Central memory CD8-positive, alpha-beta T cell (primary cell): Measurements from ENCODE around the gene LDHD.
"Not testable (repeated sequence)": the region's sequence is repeated elsewhere in the genome, so short reads cannot be mapped to it uniquely, and the experiment has no call there.

Source experiments
- ATAC-seq: fragments of 150-1000 bp; cut with Tn5 transposase; replicated peaks from 2 replicates; pipeline ENCODE4 v1.10.0; 2022; ENCODE audit warnings: mild to moderate bottlenecking, moderate FRiP score, moderate number of reproducible peaks; ENCODE audit not compliant: poor library complexity, severe bottlenecking; ENCODE audit errors: extremely low read depth
- DNase-seq, 2 donors: peaks; one replicate each; pipeline ENCODE4 v3.0.0; 2021; ENCODE audit warnings: low spot score in 2 of 2
- H3K27ac Mint-ChIP-seq: one replicate; pipeline ENCODE4 v1.8.0; 2022; ENCODE audit warnings: low read depth, mild to moderate bottlenecking, moderate library complexity, mixed read lengths
- H3K27me3 Mint-ChIP-seq: one replicate; pipeline ENCODE4 v1.8.0; 2022; ENCODE audit warnings: mixed read lengths
- H3K36me3 Mint-ChIP-seq: one replicate; pipeline ENCODE4 v1.8.0; 2022; ENCODE audit warnings: mild to moderate bottlenecking, moderate library complexity, mixed read lengths; ENCODE audit not compliant: insufficient read depth
- H3K4me1 Mint-ChIP-seq: one replicate; pipeline ENCODE4 v1.8.0; 2022; ENCODE audit warnings: mixed read lengths
- H3K4me3 Mint-ChIP-seq: one replicate; pipeline ENCODE4 v1.8.0; 2022; ENCODE audit warnings: mild to moderate bottlenecking, moderate library complexity, mixed read lengths
- H3K9me3 Mint-ChIP-seq: one replicate; pipeline ENCODE4 v1.8.0; 2022; ENCODE audit warnings: mixed read lengths

The LDHD gene

DNA sequence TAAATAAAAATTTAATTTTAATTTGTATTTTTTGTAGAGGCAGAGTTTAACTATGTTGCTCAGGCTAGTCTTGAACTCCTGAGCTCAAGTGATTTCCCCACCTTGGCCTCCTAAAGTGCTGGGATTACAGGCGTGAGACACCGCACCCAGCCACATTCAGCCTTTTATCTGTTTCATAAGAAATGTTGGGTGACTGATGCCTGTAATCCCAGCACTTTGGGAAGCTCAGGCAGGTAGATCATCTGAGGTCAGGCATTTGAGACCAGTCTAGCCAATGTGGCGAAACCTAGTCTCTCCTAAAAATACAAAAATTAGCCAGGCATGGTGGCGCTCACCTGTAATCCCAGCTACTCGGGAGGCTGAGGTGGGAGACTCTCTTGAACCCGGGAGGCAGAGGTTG is 25.7 kb downstream of the LDHD start:
- DNase-seq, H3K36me3 Mint-ChIP-seq, H3K27me3 Mint-ChIP-seq, H3K4me1 Mint-ChIP-seq, H3K27ac Mint-ChIP-seq, ATAC-seq, H3K9me3 Mint-ChIP-seq, H3K4me3 Mint-ChIP-seq: not testable (repeated sequence)

DNA sequence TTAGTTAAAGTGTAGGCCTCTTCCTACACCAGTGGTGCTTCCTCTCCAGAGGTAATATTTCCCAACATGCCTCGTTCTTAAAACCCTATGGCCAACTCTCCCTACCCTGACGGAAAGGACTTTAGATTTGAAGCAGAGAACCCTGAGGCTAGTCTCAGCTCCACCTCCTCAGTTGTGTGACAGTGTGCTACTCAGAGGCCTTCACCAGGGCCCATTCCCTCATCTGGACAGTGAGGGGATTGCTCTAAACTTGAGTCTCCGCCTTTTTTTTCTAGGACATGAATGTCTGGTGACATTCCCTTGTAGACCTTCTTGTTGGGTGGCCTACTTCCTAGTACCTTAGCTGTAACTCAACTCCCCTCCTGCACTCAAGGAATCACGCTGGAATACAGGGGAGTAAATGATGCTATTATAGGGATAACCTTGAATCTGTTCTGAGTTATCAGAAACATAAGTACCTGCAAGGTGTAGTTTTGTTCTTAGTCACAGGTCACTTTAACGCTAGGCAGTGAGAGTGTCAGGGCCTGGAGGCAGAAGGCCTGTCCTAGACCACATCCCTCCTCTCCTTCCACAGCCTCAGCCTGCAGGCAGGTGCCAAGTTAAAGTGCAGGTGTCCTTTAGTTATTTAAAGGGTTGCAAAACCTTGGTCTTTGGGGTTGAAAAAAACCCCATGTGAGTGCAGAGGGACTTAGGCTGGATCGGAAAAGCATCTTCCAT is 26.9 kb downstream of the LDHD start:
- no peak overlapping the region for H3K4me3 Mint-ChIP-seq
- DNase-seq (no peak), ATAC-seq (no peak)

DNA sequence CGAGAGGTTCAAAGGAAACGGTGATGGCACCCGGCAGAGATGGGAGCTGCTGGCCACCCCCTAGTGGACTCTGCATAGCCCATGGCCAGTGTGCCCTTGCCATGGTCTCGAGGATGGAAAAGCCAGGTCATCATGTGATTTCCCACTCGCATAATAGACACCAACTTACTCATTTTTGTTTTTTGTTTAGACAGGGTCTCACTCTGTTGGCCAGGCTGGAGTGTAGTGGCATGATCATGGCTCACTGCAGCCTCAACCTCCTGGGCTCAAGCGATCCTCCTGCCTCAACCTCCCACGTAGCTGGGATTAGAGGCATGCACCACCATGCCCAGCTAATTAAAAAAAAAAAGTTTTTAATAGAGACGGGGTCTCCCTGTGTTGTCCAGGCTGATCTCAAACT is 27.6 kb downstream of the LDHD start:
- no peak overlapping the region for H3K27ac Mint-ChIP-seq
- H3K4me1 Mint-ChIP-seq: no peaks in the 10 kb centered on the region
- no peaks in the 10 kb centered on the region for H3K9me3 Mint-ChIP-seq
- H3K4me3 Mint-ChIP-seq: no peak overlapping the region
- DNase-seq (no peak), ATAC-seq (no peak)
- H3K36me3 Mint-ChIP-seq: no peaks in the 10 kb centered on the region
- H3K27me3 Mint-ChIP-seq: no peaks in the 10 kb centered on the region

More for the DNA sequence above, 26.9 kb downstream of the LDHD start:
- H3K27me3 Mint-ChIP-seq: no peaks in the 10 kb centered on the region
- no peaks in the 10 kb centered on the region for H3K9me3 Mint-ChIP-seq
- H3K4me1 Mint-ChIP-seq: no peaks in the 10 kb centered on the region
- H3K27ac Mint-ChIP-seq: no peak overlapping the region
- no peaks in the 10 kb centered on the region for H3K36me3 Mint-ChIP-seq

DNA sequence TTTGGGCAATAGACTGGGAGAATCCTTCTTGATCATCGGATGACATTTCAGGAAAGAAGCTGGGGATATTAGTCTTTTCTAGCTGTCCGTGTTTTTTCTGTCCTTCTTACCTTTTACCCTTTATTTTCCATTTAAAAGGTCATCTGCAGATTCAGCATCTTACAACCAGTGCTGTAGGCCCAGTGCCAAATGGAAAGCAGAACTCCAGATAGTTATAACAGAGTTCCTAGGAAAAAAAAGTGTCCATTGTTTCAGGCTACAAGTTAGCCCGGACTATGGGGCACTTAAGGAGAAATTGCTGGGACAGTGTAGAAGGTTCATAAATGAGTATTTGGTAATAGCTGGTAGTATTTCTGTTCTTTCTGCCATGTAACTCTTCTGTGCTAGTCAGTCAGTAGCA is 28.4 kb downstream of the LDHD start:
- H3K27me3 Mint-ChIP-seq: no peaks in the 10 kb centered on the region
- no peaks in the 10 kb centered on the region for H3K36me3 Mint-ChIP-seq
- no peak for ATAC-seq
- H3K27ac Mint-ChIP-seq: no peak overlapping the region
- no peaks in the 10 kb centered on the region for H3K9me3 Mint-ChIP-seq
- DNase-seq: no peak
- no peak overlapping the region for H3K4me3 Mint-ChIP-seq
- H3K4me1 Mint-ChIP-seq: no peaks in the 10 kb centered on the region

DNA sequence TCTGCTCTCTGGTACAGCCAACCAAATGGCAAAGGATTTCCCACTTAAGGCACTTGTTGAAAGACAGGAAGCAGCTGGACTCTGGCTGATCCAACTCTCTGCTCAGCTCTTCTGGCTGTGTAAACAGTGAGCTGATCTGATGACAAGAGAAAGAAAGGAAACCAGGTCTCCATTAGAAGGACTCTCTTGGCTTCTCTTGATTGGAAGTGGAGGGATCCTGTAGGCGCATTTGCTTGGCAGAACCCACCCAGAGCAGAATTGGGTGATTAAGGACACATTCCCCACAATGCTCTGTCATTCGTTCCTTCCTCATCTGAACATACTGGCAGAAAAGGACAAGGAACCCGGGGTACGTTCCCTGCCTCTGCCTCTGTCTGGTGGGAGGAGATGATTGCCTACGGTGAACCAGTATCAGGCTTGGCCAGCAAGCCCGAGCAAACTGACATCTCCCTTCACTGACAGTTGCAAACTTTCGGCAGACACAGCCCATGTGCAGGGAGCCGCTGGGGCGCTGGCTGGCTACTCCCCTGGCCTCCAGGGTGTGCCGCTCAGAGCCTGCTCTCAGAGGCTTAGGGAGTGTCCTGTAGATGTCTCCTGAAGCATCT is 29.1 kb downstream of the LDHD start:
- Mint-ChIP-seq H3K36me3 (no peaks in the 10 kb centered on the region), H3K27ac (no peak overlapping the region), H3K27me3 (no peaks in the 10 kb centered on the region), H3K4me1 (no peaks in the 10 kb centered on the region), H3K9me3 (no peaks in the 10 kb centered on the region), H3K4me3 (no peak overlapping the region)
- ATAC-seq (no peak), DNase-seq (no peak)

DNA sequence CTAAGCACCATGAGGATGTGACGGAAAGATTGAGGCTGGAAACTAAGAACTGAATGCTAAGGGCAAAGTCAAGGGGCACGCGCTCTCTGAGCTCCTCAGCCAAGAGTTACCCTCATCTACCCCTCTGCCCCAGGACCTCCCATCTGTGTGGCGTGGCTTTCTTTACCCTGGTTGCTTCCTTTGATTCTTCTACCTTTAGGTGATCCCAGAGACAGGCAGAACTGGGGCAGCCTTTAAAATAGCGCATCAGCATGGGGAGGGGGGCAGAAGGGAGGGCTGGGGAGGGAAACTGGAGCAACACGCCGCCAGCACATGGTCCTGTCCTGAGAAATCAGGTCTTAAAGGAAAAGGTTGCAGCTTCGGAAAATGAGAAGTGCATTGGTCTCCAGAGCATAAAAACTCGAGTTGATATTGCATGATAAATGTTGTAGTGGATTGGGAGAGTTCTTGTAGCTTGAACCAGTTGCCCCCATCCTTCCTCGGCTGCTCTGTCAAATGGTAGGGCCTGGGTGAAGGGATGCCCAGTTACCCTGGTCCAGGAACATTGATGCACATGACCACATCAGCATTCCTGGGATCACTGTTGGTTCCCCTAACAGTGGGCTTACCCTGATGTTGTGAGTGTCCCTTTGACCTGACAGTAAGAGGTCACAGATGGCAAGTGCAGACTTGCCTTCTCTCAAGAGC is 29.7 kb downstream of the LDHD start:
- H3K4me3 Mint-ChIP-seq: no peak overlapping the region
- no peaks in the 10 kb centered on the region for H3K4me1 Mint-ChIP-seq
- no peaks in the 10 kb centered on the region for H3K36me3 Mint-ChIP-seq
- H3K27me3 Mint-ChIP-seq: no peaks in the 10 kb centered on the region
- H3K9me3 Mint-ChIP-seq: no peaks in the 10 kb centered on the region
- ATAC-seq (no peak), DNase-seq (no peak)
- H3K27ac Mint-ChIP-seq: no peak overlapping the region

DNA sequence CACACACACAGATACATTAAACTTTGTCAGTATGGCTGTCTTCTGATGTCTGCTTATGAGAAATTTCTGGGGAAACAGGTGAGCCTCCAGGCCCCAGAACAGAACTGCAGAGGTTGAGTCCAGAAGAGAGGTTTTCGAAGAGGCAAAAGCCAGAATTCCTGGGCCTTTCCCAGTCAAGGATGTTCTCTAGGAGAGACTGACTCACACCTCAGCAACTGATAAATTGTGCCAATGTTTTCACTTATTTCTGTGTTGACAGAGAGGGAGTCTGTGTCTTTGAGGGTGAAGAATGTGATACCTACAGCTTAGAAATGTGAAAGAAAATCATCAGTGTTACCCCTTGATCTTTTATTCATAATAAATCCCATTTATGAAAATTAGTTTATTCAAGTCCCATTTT is 30.3 kb downstream of the LDHD start:
- Mint-ChIP-seq H3K4me3 (no peak overlapping the region), H3K27ac (no peak overlapping the region), H3K4me1 (no peaks in the 10 kb centered on the region), H3K36me3 (no peaks in the 10 kb centered on the region), H3K9me3 (no peaks in the 10 kb centered on the region), H3K27me3 (no peaks in the 10 kb centered on the region)
- ATAC-seq: no peak
- no peak for DNase-seq

DNA sequence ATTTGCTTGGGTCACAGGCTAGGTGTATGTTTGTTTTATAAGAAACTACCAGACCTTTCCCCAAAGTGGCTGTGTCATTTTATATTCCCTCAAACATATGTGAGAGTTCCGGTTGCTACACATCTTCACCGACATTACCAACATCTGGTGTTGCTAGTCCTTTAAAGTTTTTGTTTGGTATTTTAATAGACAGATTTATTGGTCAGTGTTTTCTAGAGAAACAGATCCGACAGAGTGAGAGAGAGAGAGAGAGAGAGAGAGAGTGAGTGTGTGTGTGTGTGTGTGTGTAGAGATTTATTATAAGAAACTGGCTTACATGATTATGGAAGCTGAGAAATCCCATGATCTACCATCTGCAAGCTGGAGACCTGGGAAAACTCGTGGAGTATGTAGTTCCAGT is 31.0 kb downstream of the LDHD start:
- no peak overlapping the region for H3K27ac Mint-ChIP-seq
- DNase-seq (no peak), ATAC-seq (no peak)
- H3K4me3 Mint-ChIP-seq: no peak overlapping the region
- H3K9me3 Mint-ChIP-seq: no peaks in the 10 kb centered on the region
- H3K27me3 Mint-ChIP-seq: no peaks in the 10 kb centered on the region
- H3K4me1 Mint-ChIP-seq: no peaks in the 10 kb centered on the region
- no peaks in the 10 kb centered on the region for H3K36me3 Mint-ChIP-seq

DNA sequence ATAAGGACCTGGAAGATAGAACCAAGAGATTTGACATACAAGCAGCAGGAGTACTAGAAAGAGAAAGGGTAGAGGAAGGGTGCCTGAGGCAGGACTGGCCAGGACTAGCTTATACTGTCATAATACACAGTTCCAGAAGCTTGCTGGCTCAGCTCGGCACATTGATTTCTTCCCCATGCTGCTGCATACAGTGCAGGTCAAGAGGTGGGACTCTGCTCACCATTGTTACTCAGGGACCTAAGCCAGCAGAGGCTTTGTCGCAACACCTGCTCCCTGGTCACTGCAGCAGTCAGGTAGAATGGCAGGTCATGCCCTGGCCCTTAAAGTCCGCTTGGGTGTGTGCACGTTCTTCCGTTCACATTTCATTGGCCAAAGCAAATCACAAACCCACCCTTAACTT is 32.8 kb downstream of the LDHD start:
- peaks cover 2% of the 10 kb centered on the region for H3K4me1 Mint-ChIP-seq
- H3K9me3 Mint-ChIP-seq: no peaks in the 10 kb centered on the region
- DNase-seq: no peak
- no peak for ATAC-seq
- no peaks in the 10 kb centered on the region for H3K27me3 Mint-ChIP-seq
- H3K4me3 Mint-ChIP-seq: no peak overlapping the region
- no peaks in the 10 kb centered on the region for H3K36me3 Mint-ChIP-seq
- H3K27ac Mint-ChIP-seq: no peak overlapping the region

DNA sequence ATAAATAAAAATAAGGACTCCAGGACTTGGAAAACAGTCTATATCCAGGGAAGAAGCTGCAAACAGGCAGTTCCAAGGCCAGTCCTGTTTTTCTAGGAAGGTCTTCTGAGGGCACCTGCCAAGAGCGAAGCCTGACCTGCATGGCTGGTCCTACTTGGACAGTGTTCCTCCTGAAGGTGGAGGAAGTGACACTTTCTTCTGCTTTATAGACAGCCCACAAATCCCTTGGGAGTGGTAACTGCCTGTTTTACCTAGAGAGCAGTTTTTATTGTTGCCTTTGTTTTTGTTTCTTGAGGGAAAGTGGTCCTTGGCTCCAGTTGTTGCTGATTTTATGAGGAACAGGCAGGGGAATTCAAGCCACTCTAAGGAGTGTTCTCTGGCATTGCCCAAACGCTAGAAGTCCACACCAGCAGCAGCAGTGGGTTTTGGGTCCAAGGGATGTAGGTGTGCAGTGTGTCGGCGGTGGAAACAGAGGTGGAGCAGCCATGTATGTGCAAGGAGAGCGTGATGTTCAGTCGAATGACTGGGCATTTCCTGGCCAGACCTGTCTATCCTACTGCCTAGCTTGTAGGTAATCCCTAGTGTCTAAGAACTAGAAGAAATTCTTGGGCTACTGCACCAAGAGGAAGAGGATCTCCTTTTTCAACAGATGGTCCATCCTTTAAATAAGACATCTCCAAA is 35.3 kb downstream of the LDHD start:
- Mint-ChIP-seq H3K4me1 (peaks cover 11% of the 10 kb centered on the region), H3K4me3 (no peak overlapping the region), H3K27ac (no peak overlapping the region), H3K36me3 (no peaks in the 10 kb centered on the region), H3K9me3 (no peaks in the 10 kb centered on the region), H3K27me3 (no peaks in the 10 kb centered on the region)
- ATAC-seq (no peak), DNase-seq (no peak)

DNA sequence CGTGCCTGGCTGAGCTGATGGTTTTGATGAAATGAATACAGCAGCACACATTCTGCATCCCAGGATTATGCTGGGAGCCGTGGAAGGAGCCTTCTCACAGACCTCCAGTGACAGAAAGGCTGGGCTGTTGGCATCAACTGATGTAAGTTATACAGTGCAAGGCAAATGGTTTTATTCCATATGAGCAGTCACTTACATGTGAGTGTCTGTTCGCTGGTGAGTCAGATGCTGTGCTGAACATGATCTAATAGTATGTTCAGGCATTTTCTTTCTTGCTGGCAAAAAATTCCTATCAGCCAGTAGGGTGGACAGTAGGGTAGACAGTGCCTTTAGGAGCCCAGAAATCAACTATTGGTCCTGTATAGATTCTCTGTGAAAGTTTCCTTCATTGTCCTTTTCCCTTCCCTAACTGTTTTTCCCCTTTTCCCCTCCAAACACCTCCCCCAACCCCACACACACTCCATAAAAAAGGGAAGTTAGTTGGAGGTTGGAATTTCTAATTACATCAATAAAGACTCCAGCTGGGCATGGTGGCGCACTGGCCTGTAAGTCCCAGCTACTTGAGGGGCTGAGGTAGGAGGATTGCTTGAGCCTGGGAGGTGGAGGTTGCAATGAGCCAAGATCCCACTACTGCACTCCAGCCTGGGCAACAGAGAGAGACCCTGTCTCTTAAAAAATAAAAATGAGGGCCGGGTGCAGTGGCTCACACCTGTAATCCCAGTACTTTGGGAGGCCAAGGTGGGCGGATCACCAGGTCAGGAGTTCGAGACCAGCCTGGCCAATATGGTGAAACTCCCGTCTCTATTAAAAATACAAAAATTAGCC is 36.2 kb downstream of the LDHD start:
- no peak overlapping the region for H3K27ac Mint-ChIP-seq
- no peaks in the 10 kb centered on the region for H3K27me3 Mint-ChIP-seq
- H3K4me1 Mint-ChIP-seq: peaks cover 20% of the 10 kb centered on the region
- no peak overlapping the region for H3K4me3 Mint-ChIP-seq
- peaks cover under 1% of the 10 kb centered on the region for H3K36me3 Mint-ChIP-seq
- DNase-seq (no peak), ATAC-seq (no peak)
- no peaks in the 10 kb centered on the region for H3K9me3 Mint-ChIP-seq

DNA sequence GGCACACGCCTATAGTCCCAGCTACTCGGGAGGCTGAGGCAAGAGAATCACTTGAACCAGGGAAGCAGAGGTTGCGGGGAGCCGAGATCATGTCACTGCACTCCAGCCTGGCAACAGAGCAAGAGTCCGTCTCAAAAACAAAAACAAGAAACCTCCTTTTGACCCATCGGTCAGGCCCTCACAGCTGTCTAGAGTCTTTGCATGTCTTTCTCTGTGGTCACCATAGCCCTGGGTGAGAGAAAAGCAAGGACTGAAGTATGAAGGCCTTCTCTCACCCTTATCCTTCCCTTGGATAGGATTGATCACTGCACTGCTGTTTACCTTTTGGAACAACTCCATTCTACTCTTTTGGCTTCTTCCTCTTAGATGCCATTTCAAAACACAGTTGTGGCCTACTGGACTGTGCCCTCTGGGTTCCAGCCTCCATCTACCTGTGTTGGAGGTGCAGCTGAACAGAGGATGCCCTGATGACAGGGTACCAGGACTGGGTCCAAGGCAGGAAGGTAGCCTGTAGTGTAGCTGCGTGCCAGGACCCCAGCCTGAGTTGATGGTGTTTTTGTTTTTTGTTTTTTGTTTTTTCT is 37.1 kb downstream of the LDHD start:
- H3K27me3 Mint-ChIP-seq: no peaks in the 10 kb centered on the region
- ATAC-seq: no peak
- no peak overlapping the region for H3K27ac Mint-ChIP-seq
- H3K4me3 Mint-ChIP-seq: no peak overlapping the region
- H3K36me3 Mint-ChIP-seq: peaks cover 5% of the 10 kb centered on the region
- no peak for DNase-seq
- H3K9me3 Mint-ChIP-seq: no peaks in the 10 kb centered on the region
- H3K4me1 Mint-ChIP-seq: peaks cover 25% of the 10 kb centered on the region
